GM18502 (cell line): Measurements from ENCODE around the gene GPRC5D.

Source experiments
- ATAC-seq: cut with Tn5 transposase; IDR thresholded peaks from one replicate; pipeline ENCODE4 v1.9.1; 2021; ENCODE audit warnings: mild to moderate bottlenecking; ENCODE audit not compliant: unreplicated experiment, poor library complexity

Gene GPRC5D

DNA sequence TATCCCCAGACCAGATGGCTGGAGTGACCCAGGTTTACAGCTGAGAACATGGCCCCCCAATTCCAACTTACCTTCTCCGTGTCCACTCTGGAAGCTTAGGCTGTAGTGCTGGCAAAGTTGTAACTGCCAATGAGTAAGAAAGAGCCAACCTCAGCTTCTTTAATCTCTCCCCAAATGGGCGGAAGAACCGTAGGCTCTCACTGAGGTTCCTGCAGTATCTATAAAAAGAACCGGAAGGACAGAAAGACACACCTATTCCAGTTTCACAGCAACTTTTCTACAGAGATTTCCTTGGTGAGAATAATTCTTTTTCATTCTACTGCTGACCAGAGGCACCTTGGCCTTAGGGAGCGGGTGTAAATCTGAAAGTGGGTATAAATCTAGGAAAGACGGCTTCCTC, at the start of gene GPRC5D:
GPRC5D (minus strand) TSS at position 135 of the 400 bp plus-strand sequence. CDS start 1,786 bp downstream, outside the sequence.
- no peak for ATAC-seq

DNA sequence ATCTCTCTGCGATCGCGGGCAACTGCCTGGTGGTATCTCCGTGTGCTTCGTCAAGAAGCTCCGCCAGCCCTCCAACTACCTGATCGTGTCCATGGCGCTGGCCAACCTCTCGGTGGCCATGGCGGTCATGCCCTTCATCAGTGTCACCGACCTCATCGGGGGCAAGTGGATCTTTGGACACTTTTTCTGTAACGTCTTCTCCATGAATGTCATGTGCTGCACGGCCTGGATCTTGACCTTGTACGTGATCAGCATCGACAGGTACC, 49.7 kb upstream of the GPRC5D start:
- ATAC-seq = no peak

DNA sequence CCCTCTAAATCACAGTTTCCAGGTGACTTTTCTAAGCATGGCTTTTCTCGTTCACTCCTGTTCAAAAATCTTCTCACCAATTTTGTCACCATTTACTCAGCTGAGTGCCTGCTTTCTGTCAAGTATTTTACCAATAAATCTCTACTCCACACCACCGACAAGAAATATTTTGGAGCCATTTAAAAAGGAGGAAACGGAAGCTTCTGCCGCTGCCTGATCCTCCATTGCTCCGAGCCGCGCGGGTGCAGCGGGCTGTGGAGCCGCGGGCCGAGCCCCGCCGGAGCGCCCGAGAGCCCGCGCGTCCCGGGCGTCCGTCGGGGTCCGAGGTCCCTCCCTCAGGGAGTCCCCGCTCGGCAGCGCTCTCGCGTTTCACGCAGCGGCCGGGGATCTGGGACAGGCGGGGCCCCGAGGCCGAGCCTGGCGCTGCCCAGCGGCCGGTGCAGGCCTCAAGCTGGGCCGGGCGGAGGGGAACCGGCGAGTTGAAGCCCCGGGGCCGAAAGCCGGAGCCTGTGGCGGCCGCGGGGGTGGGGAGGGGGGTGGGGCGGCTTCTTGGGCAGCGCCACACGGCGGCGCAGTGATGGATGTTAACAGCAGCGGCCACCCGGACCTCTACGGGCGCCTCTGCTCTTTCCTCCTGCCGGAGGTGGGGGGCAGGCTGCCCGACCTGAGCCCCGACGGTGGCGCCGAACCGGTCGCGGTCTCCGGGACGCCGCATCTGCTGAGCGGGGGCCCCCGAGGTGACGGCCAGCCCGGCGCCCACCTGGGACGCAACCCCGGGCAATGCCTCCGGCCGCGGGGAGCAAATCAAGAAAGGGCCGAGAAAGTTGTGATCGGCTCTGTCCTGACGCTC, 49.2 kb upstream of the GPRC5D start:
- peak; percentile 26 for ATAC-seq

DNA sequence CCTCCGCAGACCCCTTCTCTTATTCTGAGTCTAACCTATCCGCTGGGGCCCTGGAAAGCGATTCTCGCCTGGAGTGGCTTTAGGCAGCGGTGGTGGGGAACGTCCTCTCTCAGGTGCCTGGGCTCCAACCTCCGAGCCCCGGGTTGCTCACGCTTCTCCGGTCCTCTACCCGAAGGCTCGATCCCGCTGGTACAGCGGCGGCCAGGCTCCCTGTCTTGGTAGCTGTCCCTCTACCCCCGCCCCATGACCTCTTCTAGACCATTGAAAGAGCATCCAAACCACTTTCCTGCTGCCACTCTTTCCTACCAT, 48.6 kb upstream of the GPRC5D start:
- ATAC-seq = peak; percentile 26

DNA sequence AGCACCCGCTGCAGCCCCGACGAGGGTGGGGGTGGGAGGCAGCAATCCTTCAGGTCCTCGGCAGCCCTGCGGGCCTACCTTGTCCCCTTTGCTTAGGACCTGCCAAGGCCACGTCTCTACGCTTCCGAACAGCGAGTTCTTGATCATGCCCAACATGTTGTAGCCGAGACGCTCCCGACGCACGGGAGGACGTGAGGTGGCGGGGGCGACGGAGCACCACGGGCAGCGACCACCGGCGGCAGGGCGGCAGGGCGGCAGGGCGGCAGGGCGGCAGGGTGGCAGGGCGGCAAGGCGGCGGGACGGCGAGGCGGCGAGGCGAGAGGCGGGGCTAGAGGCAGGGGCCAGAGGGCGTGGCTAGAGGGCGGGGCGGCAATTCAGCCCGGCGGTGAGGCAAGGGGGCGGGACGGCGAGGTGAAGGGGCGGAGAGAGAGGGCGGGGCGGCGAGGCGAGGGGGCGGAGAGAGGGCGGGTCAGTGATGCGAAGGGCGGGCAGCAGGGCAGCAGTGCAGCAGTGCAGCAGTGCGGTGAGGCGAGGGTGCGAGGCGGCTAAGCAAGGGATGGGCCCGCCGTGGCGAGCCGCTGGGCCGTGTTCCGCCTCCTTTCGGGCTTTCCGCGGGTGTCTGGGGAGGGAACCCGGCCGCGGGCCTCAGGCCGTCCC, 48.1 kb upstream of the GPRC5D start, which contains the start of gene HEBP1:
HEBP1 (minus strand) TSS at position 307 of the 657 bp plus-strand sequence; CDS start at position 156, 151 bp downstream.
- peak; percentile 88 for ATAC-seq

DNA sequence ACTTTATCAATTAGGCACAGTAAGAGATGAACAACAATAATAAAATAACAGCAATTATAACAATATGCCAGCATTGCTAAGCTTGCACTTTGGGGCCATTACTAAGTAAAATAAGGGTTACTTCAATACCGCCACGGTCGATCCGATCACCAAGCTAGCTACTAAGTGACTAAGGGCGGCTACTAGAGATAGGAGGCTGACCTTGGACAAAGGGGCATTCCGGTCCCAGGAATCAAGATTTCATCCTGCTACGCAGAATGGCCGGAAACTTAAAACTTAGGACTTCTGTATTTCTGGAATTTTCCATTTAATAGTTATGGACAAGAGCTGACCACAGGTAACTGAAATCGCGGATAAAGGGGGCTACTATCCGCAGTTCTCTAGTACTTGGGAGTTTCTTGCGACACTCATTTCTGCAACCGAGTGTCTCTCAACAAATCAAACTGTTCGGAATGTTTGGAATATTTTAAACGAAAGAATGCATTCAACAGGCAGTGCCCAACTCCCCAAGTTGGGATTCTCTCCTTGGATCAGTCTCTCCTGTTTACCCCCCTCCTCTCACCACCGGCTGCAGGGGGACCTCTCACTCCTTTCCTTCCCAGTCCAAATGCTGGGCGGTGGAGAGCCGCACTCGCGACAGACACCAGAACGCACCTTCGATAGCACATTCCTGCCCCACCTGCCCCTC, 47.4 kb upstream of the GPRC5D start:
- no peak for ATAC-seq

DNA sequence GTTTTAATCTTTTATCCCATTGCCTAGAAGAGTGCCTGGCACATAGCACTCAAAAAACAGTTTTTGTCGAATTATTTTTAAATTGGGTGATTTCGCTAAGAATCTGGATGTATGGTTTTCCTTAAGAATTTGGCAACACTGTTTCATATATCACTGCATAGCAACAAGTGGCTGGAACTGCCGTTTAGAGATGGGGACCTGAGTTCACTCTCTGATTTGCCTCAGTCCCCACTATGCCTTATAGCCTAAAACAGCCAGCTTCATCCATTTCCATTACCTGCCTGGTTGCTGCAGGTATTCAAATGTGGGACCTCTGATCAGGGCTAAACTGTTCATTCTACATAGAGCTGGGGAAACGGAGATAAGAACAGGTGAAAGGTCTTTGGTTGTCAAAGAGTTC, 46.3 kb upstream of the GPRC5D start:
- ATAC-seq = no peak

DNA sequence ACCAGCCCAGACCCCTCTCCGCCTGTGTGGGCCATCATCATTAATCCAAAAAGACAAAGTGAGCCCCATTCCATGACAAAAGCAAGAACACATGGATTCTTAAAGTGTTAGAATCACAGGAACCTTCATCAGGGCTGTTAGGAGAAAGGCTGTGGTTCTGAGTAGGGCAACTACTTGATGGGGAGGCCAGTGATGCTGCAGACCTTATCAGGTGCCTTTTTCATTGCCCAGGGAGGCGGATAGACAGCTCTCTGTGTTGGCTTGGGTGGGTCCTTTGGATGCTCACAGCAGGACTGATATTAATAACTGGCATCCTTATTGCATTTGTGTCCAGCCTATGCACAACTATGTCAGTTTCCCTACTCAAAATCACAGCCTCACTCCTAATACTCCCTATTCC, 45.8 kb upstream of the GPRC5D start:
- no peak for ATAC-seq

DNA sequence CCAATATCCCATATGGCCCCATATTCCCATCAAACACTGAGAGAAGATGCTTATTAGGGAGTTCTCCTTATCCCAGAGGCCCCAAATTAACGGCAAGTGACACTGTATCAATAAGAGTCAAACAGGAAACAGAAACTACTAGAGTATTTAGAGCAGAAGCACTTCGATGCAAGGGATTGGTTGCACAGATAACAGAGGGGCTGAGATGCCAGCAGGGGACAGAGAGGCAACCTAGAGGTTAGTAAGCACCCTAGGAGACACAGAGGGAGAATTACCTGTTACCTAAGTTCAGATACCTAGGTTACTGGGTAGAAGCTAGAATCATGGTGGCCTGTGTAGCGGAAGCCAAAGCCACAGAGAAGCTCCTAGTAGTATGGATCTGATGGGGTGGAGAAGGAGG, 45.2 kb upstream of the GPRC5D start:
- ATAC-seq = no peak

DNA sequence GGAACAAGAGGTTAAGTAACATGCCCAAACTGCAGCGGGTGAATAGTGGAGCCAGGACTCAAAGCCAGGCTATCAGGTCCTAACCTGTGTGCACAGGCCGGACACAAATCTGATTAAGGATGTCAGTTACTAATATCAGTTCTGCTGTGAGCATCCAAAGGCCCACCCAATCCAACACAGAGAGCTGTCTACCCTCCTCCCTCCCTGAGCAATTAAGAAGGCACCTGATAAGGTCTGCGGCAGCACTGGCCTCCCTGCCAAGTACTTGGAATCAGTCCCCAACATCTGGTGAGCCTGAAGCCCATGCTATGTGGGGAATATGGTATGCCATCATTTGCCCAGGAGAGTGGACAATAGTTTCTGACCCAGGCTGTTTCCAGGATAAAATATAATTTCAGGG, 44.2 kb upstream of the GPRC5D start:
- no peak for ATAC-seq

DNA sequence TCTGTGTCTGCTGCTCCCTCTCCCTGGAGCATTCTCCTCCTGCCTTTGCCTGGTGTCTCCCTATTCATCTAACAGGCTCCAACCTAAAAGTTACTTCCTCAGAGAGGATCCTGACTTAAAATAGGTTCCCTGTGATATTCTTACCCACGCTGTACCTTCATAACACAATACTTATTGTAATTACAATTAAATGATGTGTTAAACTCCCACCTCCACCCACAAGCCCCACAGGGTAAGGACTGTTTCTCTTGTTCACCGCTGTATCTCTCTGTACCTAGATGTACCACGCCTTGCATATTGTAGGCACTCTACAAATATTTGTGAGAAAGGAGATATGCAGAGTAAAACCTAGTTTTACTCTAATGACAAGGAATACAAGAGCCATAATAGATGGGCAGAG, 43.1 kb upstream of the GPRC5D start:
- no peak for ATAC-seq

DNA sequence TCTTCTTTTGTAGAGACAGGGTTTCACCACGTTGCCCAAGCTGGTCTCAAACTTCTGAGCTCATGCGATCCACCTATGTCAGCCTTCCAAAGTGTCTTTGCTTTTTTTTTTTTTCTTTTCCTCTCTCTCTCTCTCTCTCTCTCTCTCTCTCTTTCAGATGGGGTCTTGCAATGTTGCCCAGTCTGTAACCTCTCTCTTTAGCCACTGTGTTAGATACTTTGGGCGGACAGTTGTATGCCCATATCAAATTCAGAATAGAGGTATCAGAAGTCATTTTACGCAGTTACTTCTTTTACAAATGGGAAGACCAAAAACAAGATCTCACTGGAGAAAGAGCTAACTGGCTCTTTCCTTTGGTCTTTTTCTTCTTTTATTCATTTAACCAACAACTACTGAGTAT, 41.4 kb upstream of the GPRC5D start:
- ATAC-seq = no peak

DNA sequence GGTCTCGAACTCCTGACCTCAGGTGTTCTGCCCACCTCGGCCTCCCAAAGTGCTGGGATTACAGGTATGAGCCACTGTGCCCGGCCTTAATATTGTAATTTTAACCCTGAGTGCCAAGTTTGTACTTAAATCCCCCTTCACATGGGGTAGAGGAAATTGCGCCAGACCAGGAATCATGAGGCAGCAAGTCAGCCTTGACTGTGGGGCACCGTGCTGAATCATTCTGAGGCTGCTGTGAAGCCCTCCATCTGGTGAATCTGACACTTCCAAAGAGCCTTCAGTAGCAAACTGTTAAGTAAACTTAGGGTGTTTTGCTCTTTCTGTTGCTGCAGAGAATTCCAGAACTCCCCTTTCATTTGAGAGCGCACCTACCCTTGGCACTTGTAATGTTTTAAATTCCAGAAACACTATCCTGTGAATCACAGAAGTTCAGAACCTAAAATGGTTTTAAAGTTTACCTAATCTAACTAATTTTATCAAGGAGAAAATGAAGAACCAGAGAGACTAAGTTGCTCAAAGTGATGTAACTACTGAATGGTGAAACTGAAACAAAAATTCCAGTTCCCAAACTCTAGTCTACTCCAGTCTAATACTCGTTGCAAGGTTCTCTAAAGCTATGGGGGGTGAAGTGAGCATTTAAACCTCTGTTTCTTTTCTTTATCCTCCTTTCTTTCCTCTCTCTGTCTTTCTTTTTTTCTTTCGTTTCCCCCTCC, 40.6 kb upstream of the GPRC5D start:
- no peak for ATAC-seq

DNA sequence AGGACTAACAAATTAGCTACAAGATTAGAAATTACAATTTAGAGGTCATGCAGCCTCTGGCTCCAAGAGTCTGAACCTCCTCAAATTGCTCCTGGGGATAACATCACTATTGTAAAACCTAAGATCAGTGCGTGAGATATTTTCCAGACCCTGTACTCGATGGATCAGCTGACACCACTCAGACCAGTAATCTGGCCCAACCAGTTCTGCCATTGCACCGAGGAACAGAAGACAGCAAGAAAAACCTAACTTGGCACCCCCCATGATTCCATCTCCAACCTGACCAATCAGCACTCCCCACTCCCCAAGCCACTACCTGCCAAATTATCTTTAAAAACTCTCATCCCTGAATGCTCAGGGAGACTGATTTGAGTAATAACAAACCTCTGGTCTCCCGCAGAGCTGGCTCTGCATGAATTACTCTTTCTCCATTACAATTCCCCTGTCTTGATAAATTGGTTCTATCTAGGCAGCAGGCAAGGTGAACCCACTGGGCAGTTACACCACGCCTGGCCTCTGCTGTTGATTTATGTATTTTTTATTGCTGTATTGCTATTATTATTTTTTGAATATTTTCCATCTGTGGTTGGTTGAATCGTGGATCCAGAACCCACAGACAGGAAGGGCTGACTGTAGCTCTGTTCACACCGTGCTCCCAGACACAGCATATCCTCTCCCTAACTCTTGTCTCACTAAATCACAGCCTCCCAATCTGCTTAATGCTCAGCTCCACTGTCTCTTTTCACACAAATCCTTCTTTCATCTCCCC, 38.9 kb upstream of the GPRC5D start:
- no peak for ATAC-seq

DNA sequence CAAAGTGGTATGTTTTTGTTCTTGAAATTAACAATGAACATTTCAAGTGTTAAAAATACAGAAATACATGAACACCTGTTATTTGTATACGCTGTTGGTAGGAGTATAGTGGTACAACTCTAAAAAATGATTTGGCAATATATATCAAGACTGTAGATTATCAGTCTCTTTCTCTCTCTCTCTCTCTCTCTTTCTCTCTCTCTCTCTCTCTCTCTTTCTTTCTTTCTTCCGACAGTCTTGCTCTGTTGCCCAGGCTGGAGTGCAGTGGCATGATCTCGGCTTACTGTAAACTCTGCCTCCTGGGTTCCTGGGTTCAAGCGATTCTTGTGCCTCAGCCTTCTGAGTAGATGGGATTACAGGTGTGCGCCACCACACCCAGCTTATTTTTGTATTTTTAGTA, 35.5 kb upstream of the GPRC5D start:
- no peak for ATAC-seq

DNA sequence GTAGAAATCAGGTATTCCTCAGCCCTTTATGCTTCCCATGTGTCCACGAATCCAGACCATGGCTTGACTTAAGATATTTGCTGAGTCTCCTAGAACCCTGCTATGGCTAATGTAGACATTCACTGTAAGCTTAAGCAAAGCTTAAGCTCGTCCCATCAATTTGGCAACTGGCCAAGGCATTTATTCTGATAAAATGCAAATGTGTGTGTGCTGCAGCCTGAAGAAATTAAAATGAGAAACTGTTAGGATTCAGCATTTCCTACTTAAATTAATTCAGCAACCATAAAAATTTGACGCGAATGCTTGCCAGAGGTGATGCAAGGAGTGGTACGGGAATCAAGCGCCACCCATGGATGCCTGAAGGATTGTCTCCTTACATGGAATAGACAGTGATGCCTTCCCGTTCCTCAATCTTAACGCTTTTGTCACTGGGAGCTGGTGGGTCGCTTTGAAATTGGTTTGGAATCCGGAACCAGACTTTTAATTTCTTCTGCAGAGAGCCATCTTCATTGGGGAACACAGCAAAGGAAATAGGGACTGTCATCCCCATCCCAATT, 34.9 kb upstream of the GPRC5D start:
- no peak for ATAC-seq

DNA sequence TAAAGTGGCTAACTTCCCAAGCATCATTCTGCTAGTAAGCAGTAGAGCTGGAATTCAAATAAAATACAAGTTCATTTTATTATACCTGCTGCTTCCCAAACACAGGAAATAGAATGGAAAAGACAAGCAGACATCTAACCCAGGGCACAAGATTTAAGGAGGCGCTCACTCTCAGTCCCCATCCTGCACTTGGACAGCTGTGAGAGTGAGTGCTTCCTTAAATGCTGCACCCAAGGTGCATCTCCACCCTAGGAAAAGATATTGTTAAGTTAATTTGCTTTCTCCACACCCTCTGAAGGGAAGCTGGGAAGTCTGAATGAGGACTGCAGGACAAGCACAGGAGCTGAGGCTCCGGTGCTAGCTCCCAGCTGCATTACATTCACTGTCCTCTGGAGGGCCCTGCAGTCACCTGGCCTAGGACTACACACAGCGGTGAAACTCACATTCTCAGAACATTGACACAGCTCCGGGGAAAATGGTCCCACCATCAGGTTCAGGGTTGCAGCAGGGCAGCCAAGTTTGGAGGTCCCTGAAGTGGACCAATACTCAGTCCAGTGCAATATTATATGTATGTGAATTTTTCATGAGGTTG, 33.9 kb upstream of the GPRC5D start:
- no peak for ATAC-seq

DNA sequence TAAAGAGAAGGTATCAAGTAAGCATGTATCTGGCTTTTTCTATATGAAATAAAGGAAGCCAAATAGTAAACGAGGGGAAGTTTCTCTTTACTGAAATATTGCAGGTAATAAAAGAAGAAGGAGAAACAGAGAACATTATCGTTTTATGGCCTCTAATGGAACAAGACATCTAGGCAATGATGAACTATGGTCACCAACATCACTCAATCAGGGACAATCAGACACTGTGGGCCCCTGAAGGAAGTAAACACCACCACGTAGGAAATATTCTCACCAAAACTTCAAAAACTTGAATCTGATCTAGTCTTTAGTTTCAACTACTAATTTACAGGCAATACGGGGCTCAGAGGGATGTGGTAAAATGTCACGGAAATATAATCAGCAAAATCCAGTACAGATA, 32.2 kb upstream of the GPRC5D start:
- no peak for ATAC-seq

DNA sequence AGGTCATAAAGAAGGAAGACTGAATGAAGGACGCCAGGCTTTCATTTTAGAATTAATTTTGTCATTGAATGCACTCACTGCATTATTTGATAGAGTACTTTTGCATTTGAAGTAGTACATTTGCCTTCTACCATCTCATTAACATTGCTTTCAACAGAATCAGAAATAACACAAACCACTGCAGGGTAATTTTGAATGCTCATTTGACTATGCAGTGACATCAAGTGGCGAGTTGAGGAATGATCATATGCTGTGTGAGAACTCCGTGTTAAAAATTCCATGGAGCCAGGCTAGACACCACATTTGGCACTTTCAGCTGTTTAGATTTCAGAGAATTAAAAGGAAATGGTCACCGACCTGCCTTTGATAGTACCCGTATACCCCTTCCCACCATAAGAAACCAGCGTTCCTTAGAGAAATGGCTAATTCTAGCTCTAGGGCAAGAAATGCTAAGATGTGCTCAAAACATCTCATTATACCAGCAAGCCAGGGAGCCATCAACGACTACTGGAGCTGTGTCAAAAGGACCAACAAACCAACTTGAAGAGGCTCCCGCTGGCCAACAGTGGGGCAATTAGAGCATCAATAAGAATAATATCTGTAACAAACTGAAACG, 31.6 kb upstream of the GPRC5D start:
- no peak for ATAC-seq
